ENCODE results near the gene CSF1R. TPM values are rescaled to one million over a fixed set of nuclear protein-coding genes. Genes with fewer than 3 reads are reported as not detected.

CSF1R gene
- total and polyA plus RNA-seq, 4 donors: 5.4 to 46.2 (median 22.1) TPM

DNA sequence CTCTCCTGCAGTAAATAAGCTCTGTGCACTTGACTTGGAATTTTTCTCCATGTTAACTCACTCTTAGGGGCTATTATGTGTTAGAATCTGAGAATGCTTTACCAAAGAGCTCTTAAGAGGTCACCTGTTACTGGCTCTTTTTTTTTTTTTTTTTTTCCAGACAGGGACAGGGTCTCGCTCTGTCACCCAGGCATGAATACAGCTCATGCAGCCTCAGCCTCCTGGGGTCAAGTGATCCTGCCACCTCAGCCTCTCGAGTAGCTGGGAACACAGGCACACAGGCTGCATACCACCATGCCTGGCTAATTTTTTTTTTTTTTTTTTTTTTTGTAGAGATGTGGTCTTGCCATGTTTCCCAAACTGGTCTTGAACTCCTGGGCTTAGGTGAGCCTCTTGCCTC is 63.7 kb downstream of the CSF1R start:
- no peaks in the 10 kb centered on the region for H3K27me3 ChIP-seq (ENCODE audit: control insufficient read depth in 4 of 4, insufficient read depth in 4 of 4, low read length in 3 of 4)
- no peak for TF ChIP-seq NR2F2 (IDR thresholded peaks at IDR 0.05)
- no peak for TF ChIP-seq GABPA (IDR thresholded peaks at IDR 0.05 in 1 of 2, conservative IDR thresholded peaks at IDR 0.05 in 1 of 2)
- no peak for TF ChIP-seq YY1 (IDR thresholded peaks at IDR 0.05)
- TF ChIP-seq, protein P1, sequence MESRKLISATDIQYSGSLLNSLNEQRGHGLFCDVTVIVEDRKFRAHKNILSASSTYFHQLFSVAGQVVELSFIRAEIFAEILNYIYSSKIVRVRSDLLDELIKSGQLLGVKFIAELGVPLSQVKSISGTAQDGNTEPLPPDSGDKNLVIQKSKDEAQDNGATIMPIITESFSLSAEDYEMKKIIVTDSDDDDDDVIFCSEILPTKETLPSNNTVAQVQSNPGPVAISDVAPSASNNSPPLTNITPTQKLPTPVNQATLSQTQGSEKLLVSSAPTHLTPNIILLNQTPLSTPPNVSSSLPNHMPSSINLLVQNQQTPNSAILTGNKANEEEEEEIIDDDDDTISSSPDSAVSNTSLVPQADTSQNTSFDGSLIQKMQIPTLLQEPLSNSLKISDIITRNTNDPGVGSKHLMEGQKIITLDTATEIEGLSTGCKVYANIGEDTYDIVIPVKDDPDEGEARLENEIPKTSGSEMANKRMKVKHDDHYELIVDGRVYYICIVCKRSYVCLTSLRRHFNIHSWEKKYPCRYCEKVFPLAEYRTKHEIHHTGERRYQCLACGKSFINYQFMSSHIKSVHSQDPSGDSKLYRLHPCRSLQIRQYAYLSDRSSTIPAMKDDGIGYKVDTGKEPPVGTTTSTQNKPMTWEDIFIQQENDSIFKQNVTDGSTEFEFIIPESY (IDR thresholded peaks at IDR 0.05): no peak
- TF ChIP-seq SP1 (IDR thresholded peaks at IDR 0.05): no peak
- TF ChIP-seq FOXA2 (IDR thresholded peaks at IDR 0.05): no peak
- TF ChIP-seq, protein P2, sequence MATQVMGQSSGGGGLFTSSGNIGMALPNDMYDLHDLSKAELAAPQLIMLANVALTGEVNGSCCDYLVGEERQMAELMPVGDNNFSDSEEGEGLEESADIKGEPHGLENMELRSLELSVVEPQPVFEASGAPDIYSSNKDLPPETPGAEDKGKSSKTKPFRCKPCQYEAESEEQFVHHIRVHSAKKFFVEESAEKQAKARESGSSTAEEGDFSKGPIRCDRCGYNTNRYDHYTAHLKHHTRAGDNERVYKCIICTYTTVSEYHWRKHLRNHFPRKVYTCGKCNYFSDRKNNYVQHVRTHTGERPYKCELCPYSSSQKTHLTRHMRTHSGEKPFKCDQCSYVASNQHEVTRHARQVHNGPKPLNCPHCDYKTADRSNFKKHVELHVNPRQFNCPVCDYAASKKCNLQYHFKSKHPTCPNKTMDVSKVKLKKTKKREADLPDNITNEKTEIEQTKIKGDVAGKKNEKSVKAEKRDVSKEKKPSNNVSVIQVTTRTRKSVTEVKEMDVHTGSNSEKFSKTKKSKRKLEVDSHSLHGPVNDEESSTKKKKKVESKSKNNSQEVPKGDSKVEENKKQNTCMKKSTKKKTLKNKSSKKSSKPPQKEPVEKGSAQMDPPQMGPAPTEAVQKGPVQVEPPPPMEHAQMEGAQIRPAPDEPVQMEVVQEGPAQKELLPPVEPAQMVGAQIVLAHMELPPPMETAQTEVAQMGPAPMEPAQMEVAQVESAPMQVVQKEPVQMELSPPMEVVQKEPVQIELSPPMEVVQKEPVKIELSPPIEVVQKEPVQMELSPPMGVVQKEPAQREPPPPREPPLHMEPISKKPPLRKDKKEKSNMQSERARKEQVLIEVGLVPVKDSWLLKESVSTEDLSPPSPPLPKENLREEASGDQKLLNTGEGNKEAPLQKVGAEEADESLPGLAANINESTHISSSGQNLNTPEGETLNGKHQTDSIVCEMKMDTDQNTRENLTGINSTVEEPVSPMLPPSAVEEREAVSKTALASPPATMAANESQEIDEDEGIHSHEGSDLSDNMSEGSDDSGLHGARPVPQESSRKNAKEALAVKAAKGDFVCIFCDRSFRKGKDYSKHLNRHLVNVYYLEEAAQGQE (IDR thresholded peaks at IDR 0.05): no peak
- TF ChIP-seq HNF4G (IDR thresholded peaks at IDR 0.05): no peak
- no peak for TF ChIP-seq RXRA (IDR thresholded peaks at IDR 0.05)
- TF ChIP-seq HNF4A (conservative IDR thresholded peaks at IDR 0.05): no peak
- no peak for TF ChIP-seq RAD21 (IDR thresholded peaks at IDR 0.05)
- no peak for TF ChIP-seq FOXA1 (IDR thresholded peaks at IDR 0.05)
- no peak for TF ChIP-seq EGR1 (IDR thresholded peaks at IDR 0.05; ENCODE audit: low read depth in 2 of 2)
- TF ChIP-seq, protein P3, sequence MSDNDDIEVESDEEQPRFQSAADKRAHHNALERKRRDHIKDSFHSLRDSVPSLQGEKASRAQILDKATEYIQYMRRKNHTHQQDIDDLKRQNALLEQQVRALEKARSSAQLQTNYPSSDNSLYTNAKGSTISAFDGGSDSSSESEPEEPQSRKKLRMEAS (IDR thresholded peaks at IDR 0.05): no peak
- no peak for TF ChIP-seq JUND (IDR thresholded peaks at IDR 0.05)
- TF ChIP-seq, protein P4, sequence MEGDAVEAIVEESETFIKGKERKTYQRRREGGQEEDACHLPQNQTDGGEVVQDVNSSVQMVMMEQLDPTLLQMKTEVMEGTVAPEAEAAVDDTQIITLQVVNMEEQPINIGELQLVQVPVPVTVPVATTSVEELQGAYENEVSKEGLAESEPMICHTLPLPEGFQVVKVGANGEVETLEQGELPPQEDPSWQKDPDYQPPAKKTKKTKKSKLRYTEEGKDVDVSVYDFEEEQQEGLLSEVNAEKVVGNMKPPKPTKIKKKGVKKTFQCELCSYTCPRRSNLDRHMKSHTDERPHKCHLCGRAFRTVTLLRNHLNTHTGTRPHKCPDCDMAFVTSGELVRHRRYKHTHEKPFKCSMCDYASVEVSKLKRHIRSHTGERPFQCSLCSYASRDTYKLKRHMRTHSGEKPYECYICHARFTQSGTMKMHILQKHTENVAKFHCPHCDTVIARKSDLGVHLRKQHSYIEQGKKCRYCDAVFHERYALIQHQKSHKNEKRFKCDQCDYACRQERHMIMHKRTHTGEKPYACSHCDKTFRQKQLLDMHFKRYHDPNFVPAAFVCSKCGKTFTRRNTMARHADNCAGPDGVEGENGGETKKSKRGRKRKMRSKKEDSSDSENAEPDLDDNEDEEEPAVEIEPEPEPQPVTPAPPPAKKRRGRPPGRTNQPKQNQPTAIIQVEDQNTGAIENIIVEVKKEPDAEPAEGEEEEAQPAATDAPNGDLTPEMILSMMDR (IDR thresholded peaks at IDR 0.05; ENCODE audit: low read depth, low read length, missing input control): no peak
- TF ChIP-seq, protein P5, sequence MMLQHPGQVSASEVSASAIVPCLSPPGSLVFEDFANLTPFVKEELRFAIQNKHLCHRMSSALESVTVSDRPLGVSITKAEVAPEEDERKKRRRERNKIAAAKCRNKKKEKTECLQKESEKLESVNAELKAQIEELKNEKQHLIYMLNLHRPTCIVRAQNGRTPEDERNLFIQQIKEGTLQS (IDR thresholded peaks at IDR 0.05): no peak
- no peak overlapping the region for H3K4me3 ChIP-seq (ENCODE audit: low read depth in 1 of 3, low read length in 3 of 3)
- H3K36me3 ChIP-seq (ENCODE audit: control insufficient read depth in 4 of 4, insufficient read depth in 3 of 4, low read depth in 1 of 4, low read length in 3 of 4): peaks cover 20 to 68% (median 54%) of the 10 kb centered on the region in 4 donors
- no peak overlapping the region for H3K9ac ChIP-seq (ENCODE audit: low read depth in 1 of 2, low read length in 2 of 2)
- no peaks in the 10 kb centered on the region for H3K4me1 ChIP-seq (ENCODE audit: control insufficient read depth in 4 of 4, insufficient read depth in 4 of 4, low read length in 3 of 4)
- no peaks in the 10 kb centered on the region for H3K9me3 ChIP-seq (ENCODE audit: control insufficient read depth in 4 of 4, low read length in 3 of 4)
- no peak overlapping the region for H3K27ac ChIP-seq (ENCODE audit: low read depth in 1 of 2, low read length in 2 of 2)
- WGBS: 99% methylated on average over 2 of the region's 2 CpGs
- no peak for DNase-seq (ENCODE audit: low spot score)

DNA sequence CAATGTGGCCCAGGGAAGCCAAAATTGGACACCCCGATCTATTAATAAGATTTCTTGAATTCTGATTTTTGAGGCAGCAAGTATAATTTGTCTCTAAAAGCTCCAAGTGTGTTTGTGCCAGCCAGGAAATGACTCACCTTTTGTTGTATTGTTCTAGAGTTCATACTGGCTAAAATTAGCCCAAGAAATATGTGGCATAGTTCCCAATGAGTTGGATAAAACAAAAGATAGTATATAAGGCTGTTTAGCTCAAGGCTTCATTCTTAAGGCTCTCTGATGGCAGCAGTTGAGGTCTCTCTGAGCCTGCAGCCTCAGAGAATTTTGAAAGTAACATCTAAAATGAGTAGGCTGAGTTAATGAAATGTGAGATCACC is 64.2 kb downstream of the CSF1R start:
- no peak for DNase-seq (ENCODE audit: low spot score)
- no peak overlapping the region for H3K9ac ChIP-seq (ENCODE audit: low read depth in 1 of 2, low read length in 2 of 2)
- peaks cover 19 to 66% (median 56%) of the 10 kb centered on the region in 4 donors for H3K36me3 ChIP-seq (ENCODE audit: control insufficient read depth in 4 of 4, insufficient read depth in 3 of 4, low read depth in 1 of 4, low read length in 3 of 4)
- H3K4me3 ChIP-seq (ENCODE audit: low read depth in 1 of 3, low read length in 3 of 3): no peak overlapping the region
- no peak overlapping the region for H3K27ac ChIP-seq (ENCODE audit: low read depth in 1 of 2, low read length in 2 of 2)
- no peaks in the 10 kb centered on the region for H3K4me1 ChIP-seq (ENCODE audit: control insufficient read depth in 4 of 4, insufficient read depth in 4 of 4, low read length in 3 of 4)
- H3K27me3 ChIP-seq (ENCODE audit: control insufficient read depth in 4 of 4, insufficient read depth in 4 of 4, low read length in 3 of 4): no peaks in the 10 kb centered on the region
- H3K9me3 ChIP-seq (ENCODE audit: control insufficient read depth in 4 of 4, low read length in 3 of 4): no peaks in the 10 kb centered on the region
- 77% methylated on average over 1 of the region's 1 CpG for WGBS
- no peak for TF ChIP-seq FOXA2 (IDR thresholded peaks at IDR 0.05)
- TF ChIP-seq JUND (IDR thresholded peaks at IDR 0.05): peak in 1 of 2 donors; percentile 43
